Measurements from ENCODE around the gene DBN1. TPM values are rescaled to one million over a fixed set of nuclear protein-coding genes. Genes with fewer than 3 reads are reported as not detected.

DBN1 gene
- total RNA-seq, 1 experiment from 2014 or later, result 195 TPM

DNA sequence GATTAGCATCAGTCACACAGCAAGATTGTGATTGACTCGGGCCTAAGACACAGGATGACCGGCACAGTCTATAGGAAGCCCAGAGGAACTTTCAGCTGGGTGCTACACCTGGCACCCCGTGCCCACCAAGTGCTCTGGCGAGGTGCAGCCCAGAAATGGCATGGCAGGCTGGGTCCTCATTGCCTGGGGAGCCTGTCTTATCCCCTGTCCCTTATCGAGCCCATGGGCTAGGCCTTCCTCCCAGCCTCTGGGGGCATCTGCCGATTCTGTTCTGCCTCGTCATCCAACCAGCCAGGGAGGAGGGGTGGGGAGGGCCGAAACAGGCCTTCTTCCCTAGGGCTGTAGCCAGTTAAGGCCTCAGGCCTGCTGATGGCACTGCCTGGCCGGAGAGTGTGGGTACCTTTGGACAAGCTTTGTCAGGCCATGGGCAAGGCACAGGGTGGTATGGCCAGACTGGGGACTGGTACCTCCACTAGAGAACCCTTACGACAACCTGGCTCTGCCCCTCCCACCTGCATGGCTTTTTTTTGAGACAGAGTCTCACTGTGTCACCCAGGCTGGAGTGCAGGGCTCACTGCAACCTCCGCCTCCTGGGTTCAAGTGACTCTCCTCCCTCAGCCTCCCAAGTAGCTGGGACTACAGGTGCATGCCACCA is 45.4 kb downstream of the DBN1 start:
- H3K27ac ChIP-seq (ENCODE audit: low read length), result peak overlapping the region; percentile 87
- in situ Hi-C loops (cut with HindIII; ENCODE audit: low pct_unique_long_range_greater_than_20kb, low sequenced_read_pairs) (no loop called here), intact Hi-C loops (cut with micrococcal nuclease; ENCODE audit: unreplicated experiment) (no loop called here)
- POLR2A ChIA-PET, result interaction anchor here (1.6 kb wide), 1 partner anchor 20 kb away, joined by 6 read pairs; no protein-coding TSS in a partner anchor
- no peak for TF ChIP-seq REST (IDR thresholded peaks at IDR 0.05; ENCODE audit: insufficient read depth in 1 of 2, low read depth in 2 of 2, low read length in 1 of 2)
- no peak for TF ChIP-seq SIN3A (IDR thresholded peaks at IDR 0.05; ENCODE audit: borderline replicate concordance, insufficient read depth, low read depth, low read length)
- TF ChIP-seq, protein P1, sequence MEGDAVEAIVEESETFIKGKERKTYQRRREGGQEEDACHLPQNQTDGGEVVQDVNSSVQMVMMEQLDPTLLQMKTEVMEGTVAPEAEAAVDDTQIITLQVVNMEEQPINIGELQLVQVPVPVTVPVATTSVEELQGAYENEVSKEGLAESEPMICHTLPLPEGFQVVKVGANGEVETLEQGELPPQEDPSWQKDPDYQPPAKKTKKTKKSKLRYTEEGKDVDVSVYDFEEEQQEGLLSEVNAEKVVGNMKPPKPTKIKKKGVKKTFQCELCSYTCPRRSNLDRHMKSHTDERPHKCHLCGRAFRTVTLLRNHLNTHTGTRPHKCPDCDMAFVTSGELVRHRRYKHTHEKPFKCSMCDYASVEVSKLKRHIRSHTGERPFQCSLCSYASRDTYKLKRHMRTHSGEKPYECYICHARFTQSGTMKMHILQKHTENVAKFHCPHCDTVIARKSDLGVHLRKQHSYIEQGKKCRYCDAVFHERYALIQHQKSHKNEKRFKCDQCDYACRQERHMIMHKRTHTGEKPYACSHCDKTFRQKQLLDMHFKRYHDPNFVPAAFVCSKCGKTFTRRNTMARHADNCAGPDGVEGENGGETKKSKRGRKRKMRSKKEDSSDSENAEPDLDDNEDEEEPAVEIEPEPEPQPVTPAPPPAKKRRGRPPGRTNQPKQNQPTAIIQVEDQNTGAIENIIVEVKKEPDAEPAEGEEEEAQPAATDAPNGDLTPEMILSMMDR (IDR thresholded peaks at IDR 0.05), result no peak
- TF ChIP-seq TCF7L2 (IDR thresholded peaks at IDR 0.05; ENCODE audit: low read depth, low read length), result no peak
- no peak for TF ChIP-seq POLR2AphosphoS5 (IDR thresholded peaks at IDR 0.05; ENCODE audit: low read depth, low read length)
- H3K36me3 ChIP-seq (ENCODE audit: control insufficient read depth, insufficient read depth, low read length), result peaks cover 2% of the 10 kb centered on the region; the same call in 1 of the 2 replicates
- BruUV-seq (replicated peaks), result no TSS peak
- CTCF ChIA-PET, result interaction anchor here (0.5 to 1.3 kb wide), 4 partner anchors 25 to 120 kb away, joined by 3 to 6 read pairs (median 4); no protein-coding TSS in a partner anchor
- DNase-seq (ENCODE audit: low read depth, low spot score), result no peak
- peaks cover 18% of the 10 kb centered on the region for H3K4me1 ChIP-seq (ENCODE audit: control insufficient read depth, insufficient read depth, low read length)
- ATAC-seq, result no peak
- H3K4me3 ChIP-seq (ENCODE audit: low read depth in 2 of 2, low read length in 2 of 2), result peak overlapping the region; percentile 85; a peak in 3 of 4 replicates
- no peaks in the 10 kb centered on the region for H3K27me3 ChIP-seq (ENCODE audit: control insufficient read depth, insufficient read depth, low read length)
- H3K9me3 ChIP-seq (ENCODE audit: control insufficient read depth, insufficient read depth, low read depth, low read length), result no peaks in the 10 kb centered on the region

DNA sequence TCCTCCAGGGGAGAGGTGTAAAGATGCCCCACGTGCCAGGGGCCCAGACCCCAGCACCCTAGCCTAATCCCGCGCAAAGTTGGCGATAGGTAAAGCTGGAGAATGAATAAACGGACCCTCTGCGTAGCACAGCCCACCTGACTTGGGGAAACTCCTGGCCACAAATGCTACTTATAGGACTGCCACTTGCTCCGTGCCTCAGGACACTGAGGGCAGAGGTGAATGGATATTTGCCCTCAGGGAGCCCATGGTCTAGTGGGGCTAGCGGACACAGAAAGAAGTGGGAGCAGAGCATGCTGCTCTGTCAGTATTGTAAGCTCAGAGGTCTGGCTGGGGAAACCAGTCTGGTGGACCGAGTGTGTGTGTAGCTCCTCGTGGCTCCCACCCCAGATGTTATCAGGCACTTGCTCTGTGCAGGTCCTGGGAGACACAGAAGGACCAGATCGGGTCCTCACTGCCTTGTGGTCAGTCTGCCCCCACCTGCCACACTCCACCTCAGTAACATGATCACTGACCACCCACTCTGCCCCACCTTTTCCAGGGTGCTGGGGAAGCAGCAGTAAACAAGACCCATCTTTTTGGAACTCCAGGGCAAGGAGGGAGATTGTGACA is 46.1 kb downstream of the DBN1 start:
- H3K27ac ChIP-seq (ENCODE audit: low read length), result peak overlapping the region; percentile 87
- in situ Hi-C loops (cut with HindIII; ENCODE audit: low pct_unique_long_range_greater_than_20kb, low sequenced_read_pairs) (no loop called here), intact Hi-C loops (cut with micrococcal nuclease; ENCODE audit: unreplicated experiment) (no loop called here)
- H3K36me3 ChIP-seq (ENCODE audit: control insufficient read depth, insufficient read depth, low read length), result peaks cover 2% of the 10 kb centered on the region; the same call in 1 of the 2 replicates
- H3K27me3 ChIP-seq (ENCODE audit: control insufficient read depth, insufficient read depth, low read length), result no peaks in the 10 kb centered on the region
- H3K4me3 ChIP-seq (ENCODE audit: low read depth in 2 of 2, low read length in 2 of 2), result peak overlapping the region; percentile 85
- ATAC-seq, result no peak
- TSS peak; percentile 74 for BruUV-seq (replicated peaks)
- TF ChIP-seq, protein P1 (IDR thresholded peaks at IDR 0.05), result no peak
- TF ChIP-seq SIN3A (IDR thresholded peaks at IDR 0.05; ENCODE audit: borderline replicate concordance, insufficient read depth, low read depth, low read length) (no peak), POLR2AphosphoS5 (IDR thresholded peaks at IDR 0.05; ENCODE audit: low read depth, low read length) (0 out of 2 replicates have a peak, but pooled peaks have one; percentile 30), REST (IDR thresholded peaks at IDR 0.05; ENCODE audit: insufficient read depth in 1 of 2, low read depth in 2 of 2, low read length in 1 of 2) (no peak), TCF7L2 (IDR thresholded peaks at IDR 0.05; ENCODE audit: low read depth, low read length) (no peak)
- H3K4me1 ChIP-seq (ENCODE audit: control insufficient read depth, insufficient read depth, low read length), result peaks cover 18% of the 10 kb centered on the region
- ChIA-PET CTCF (interaction anchor here (0.6 to 0.8 kb wide), 2 partner anchors 24 to 119 kb away, joined by 3 to 4 read pairs; no protein-coding TSS in a partner anchor), POLR2A (interaction anchor here (0.6 to 1.6 kb wide), 2 partner anchors 12 to 21 kb away, joined by 5 to 6 read pairs; no protein-coding TSS in a partner anchor)
- H3K9me3 ChIP-seq (ENCODE audit: control insufficient read depth, insufficient read depth, low read depth, low read length), result no peaks in the 10 kb centered on the region
- DNase-seq (ENCODE audit: low read depth, low spot score), result no peak
